SK-N-SH treated with all-trans-retinoic acid at 6 μM for 48 hours (cell line): Measurements from ENCODE around the gene ACAP2.
"Not testable (repeated sequence)": the region's sequence is repeated elsewhere in the genome, so short reads cannot be mapped to it uniquely, and the experiment has no call there.

Source experiments
- SNAI2 ChIP-seq: fragments of 250-450 bp; sonication (Bioruptor Pico); IDR thresholded peaks from 2 replicates; pipeline ENCODE4 v1.5.0; 2020; ENCODE audit warnings: mild to moderate bottlenecking, moderate library complexity
- ZFP3 ChIP-seq: fragments of 250-450 bp; sonication (Bioruptor Pico); IDR thresholded peaks from 2 replicates; pipeline ENCODE4 v1.5.0; 2020; ENCODE audit warnings: mild to moderate bottlenecking, moderate library complexity
- ZNF565 ChIP-seq: fragments of 450-650 bp; formaldehyde crosslinking; conservative IDR thresholded peaks from 2 replicates; pipeline ENCODE4 v1.5.0; 2020; ENCODE audit warnings: low read depth, mild to moderate bottlenecking, moderate library complexity

DNA sequence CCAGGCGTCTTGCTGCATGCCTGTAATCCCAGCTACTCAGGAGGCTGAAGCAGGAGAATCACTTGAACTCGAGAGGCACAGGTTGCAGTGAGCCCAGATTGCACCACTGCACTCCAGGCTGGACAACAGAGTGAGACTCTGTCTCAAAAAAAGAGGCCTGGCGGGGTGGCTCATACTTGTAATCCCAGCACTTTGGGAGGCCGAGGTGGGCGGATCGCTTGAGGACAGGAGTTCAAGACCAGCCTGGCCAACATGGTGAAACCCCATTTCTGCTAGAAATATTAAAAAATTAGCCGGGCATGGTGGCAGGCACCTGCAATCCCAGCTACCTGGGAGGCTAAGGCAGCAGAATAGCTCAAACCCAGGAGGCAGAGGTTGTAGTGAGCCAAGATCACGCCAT lies 32.3 kb upstream of the ACAP2 start:
- TF ChIP-seq SNAI2 (CRISPR knock-in tag); ZFP3; ZNF565 (CRISPR knock-in tag): not testable (repeated sequence)
